Activated CD4-positive, alpha-beta T cell treated with anti-CD3 and anti-CD28 coated beads, Interleukin-2, Interleukin-6, amounts not matched to agents 100 ng/mL and 50 ng/mL, durations not matched to agents 16 hours and 8 hours (primary cell): ENCODE measurements around the gene DGCR6L.
A peak's percentile ranks its signal among the peaks of the same experiment; 100 is the strongest.
"Not testable (repeated sequence)": the region's sequence is repeated elsewhere in the genome, so short reads cannot be mapped to it uniquely, and the experiment has no call there.

Experiments
- DNase-seq: peaks from one replicate; pipeline ENCODE4 v3.0.0-alpha.2; 2020

The DGCR6L gene

GRCh38 chr22:20291249-20291586 lies 28.6 kb downstream of the DGCR6L start:
- DNase-seq, result no peak

- no peak for DNase-seq
Observed at GRCh38 chr22:20290578-20291248, 29.1 kb downstream of the DGCR6L start.

- no peak for DNase-seq
Observed at GRCh38 chr22:20290045-20290392, 29.8 kb downstream of the DGCR6L start.

GRCh38 chr22:20289182-20290044 lies 30.4 kb downstream of the DGCR6L start:
- DNase-seq, result not testable (repeated sequence)

- DNase-seq, result not testable (repeated sequence)
Observed at GRCh38 chr22:20286784-20287423, 33.0 kb downstream of the DGCR6L start.

GRCh38 chr22:20286312-20286660 lies 33.6 kb downstream of the DGCR6L start:
- DNase-seq, result not testable (repeated sequence)

GRCh38 chr22:20285473-20286311 lies 34.2 kb downstream of the DGCR6L start:
- DNase-seq, result peak; percentile 85

- no peak for DNase-seq
Observed at GRCh38 chr22:20284471-20285086, 35.3 kb downstream of the DGCR6L start.

GRCh38 chr22:20283674-20284066 lies 36.2 kb downstream of the DGCR6L start:
- DNase-seq, result no peak

GRCh38 chr22:20282901-20283673 lies 36.8 kb downstream of the DGCR6L start:
- no peak for DNase-seq

- DNase-seq, result no peak
Observed at GRCh38 chr22:20281891-20282290, 38.0 kb downstream of the DGCR6L start.

GRCh38 chr22:20281473-20281872 lies 38.4 kb downstream of the DGCR6L start:
- not testable (repeated sequence) for DNase-seq

GRCh38 chr22:20280866-20281265 lies 39.0 kb downstream of the DGCR6L start:
- no peak for DNase-seq

GRCh38 chr22:20280163-20280562 lies 39.7 kb downstream of the DGCR6L start:
- not testable (repeated sequence) for DNase-seq

GRCh38 chr22:20279662-20280134 lies 40.2 kb downstream of the DGCR6L start:
- no peak for DNase-seq

- not testable (repeated sequence) for DNase-seq
Observed at GRCh38 chr22:20278726-20279490, 41.0 kb downstream of the DGCR6L start.

GRCh38 chr22:20277936-20278635 lies 41.8 kb downstream of the DGCR6L start:
- not testable (repeated sequence) for DNase-seq

- DNase-seq, result no peak
Observed at GRCh38 chr22:20276468-20276867, 43.4 kb downstream of the DGCR6L start.

- no peak for DNase-seq
Observed at GRCh38 chr22:20275836-20276235, 44.0 kb downstream of the DGCR6L start.

GRCh38 chr22:20275325-20275724 lies 44.5 kb downstream of the DGCR6L start:
- not testable (repeated sequence) for DNase-seq
